HG03060 (cell line): ENCODE data around the gene POU4F3.
"Not testable (repeated sequence)": the region's sequence is repeated elsewhere in the genome, so short reads cannot be mapped to it uniquely, and the experiment has no call there.

Experiments used
- ATAC-seq: cut with Tn5 transposase; IDR thresholded peaks from one replicate; pipeline ENCODE4 v1.9.1; 2021; ENCODE audit warnings: low read depth, moderate number of reproducible peaks; ENCODE audit not compliant: unreplicated experiment

Gene POU4F3

DNA sequence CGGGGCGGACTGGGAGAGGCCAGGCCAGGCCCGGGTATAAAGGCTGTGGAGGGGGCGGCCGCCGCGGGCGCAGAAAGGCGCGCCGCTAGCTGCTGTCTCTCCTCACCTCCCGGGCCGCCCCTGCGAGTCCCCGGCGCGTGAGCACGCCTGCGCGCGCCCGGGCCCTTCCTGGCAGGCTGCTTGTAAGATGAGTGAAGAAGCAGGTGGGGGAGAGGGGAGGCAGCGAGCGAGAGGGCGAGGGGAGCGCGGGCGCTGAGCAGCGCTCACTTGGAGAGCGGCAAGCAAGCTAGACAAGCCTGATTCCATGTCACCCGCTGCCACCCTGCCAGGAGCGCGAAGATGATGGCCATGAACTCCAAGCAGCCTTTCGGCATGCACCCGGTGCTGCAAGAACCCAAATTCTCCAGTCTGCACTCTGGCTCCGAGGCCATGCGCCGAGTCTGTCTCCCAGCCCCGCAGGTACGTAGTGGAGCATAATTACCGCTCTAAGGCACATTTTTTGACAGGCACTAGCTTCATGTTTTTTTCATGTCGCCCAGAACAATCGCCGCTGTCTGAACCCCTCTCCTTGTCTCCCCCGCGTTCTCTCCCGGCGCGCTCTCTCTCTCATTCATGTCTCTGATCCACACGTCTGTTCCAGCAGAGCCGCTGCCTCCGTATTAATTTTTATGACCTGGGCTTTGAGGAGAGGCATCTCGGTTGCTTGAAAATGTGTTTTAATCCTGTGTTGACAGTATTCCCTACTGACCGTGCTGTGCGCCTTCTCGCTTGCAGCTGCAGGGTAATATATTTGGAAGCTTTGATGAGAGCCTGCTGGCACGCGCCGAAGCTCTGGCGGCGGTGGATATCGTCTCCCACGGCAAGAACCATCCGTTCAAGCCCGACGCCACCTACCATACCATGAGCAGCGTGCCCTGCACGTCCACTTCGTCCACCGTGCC is at the start of gene POU4F3:
TSS of gene POU4F3 (plus strand) at position 66 of the 941 bp plus-strand sequence. CDS start at position 340, 274 bp downstream.
- no peak for ATAC-seq

DNA sequence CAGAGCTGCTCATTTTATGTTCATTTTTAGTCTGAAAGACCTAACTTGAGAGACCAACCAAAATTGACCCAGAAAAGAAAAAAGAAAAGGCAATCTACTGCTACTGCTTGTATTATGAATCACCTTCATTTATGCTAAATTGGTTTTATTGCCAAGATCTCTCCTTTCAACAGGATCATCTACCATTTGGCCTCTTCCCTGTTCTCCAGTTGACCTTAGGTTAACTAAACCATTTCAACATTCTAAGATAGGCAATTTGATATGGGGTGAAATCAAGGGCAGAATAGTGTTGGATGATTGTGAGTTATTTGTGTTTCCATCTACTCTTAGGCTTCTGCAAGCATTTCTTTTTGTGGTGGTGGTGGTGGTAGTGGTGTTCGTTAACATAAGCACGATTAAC is 48.3 kb upstream of the POU4F3 start:
- no peak for ATAC-seq

DNA sequence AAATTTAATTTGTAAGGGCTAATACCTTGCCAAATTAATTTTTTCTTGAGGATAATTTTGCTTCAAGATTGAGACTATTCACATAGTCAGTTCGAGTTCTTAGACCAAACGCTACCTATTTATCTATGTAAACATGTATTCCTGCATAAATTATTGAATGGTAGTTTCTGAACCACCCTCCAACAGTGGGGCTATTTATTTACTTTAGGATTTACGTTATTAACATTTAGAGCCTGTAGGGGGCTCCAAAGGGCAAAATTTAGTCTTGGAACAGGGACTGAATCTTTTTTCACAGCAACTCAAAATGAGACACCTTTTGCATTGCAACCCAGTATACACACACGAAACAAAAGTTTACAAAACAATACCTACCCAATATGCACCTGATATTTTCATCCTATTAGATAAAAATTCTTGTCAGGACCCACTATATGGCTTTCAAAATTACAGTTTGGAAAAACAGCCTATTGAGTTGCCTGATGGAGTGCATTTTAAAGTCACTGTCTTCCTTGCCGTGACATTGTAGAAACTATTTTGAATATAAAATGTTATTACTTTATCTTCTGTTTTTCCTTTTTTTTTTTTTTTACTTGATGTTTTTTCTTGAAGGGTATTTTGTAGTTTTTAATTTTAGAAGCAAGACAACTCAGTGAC is 47.1 kb upstream of the POU4F3 start:
- ATAC-seq, result peak; percentile 67

GRCh38 chr5:146296245-146296644 is 42.4 kb upstream of the POU4F3 start:
- ATAC-seq, result no peak

DNA sequence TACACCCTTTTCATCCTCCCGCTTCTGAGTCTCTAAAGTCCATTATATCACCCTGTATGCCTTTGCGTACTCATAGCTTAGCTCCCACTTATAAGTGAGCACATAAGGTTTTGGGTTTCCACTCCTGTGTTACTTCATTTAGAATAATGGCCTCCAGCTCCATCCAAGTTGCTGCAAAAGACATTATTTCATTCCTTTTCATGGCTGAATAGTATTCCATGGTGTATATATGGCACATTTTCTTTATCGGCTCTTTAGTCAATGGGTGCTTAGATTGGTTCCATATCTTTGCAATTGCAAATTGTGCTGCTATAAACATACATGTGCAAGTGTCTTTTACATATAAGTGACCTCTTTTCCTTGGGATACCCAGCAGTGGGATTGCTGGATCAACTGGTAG is 39.7 kb upstream of the POU4F3 start:
- ATAC-seq, result not testable (repeated sequence)

DNA sequence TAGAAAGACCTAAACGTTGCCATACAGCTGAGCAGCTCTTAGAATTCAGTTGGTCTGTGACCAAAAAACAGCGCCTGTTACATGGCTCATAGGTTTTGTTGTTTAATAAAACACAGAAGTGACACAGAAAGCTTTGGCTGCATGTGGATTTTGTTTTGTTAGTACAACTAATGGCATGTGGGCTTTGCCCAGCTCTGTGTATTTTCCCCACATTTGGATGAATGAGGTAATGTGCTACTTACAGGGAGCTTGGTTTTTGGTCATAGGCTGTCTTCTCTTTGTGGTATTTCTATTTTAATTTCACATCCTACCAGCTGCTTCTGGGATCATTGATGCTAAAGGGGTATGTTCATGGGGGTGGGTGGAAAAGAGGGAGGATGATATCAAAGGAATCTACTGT is 37.0 kb upstream of the POU4F3 start:
- ATAC-seq, result no peak

DNA sequence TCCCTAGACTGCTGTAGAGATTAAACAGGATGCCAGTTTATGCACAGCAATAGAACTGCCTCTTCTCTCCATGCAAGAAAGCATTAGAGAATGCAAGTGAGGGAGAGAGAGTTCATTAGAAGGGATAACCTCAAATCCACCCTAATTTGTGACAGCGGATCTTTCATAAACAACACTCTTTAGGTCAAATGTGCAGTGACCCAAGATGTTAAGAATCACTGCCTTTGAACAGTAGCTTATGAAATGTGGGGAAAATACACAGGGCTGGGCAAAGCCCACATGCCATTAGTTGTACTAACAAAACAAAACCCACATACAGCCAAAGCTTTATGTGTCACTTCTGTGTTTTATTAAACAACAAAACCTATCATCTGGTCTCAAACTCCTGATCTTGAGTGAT is 36.2 kb upstream of the POU4F3 start:
- no peak for ATAC-seq

DNA sequence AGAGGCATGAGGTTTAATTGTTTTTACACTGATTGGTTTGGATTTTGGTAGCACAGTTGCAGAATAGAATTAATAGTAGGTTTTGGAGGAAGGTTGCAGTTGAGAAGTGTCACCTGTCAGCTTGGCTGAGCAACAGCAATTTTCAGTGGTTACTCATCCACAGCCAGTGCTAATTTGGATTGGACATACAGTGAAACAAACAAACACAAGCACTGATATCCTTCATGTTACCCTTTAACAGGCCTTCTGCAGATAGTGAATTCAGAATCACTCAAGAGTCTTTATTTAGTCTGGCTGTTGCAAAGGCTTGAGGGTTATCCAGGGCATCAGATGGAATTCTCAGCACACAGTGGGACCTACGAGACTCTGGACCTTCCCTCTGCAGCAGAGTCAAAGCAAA is 31.8 kb upstream of the POU4F3 start:
- ATAC-seq, result no peak

GRCh38 chr5:146307796-146308195 is 30.8 kb upstream of the POU4F3 start:
- no peak for ATAC-seq

DNA sequence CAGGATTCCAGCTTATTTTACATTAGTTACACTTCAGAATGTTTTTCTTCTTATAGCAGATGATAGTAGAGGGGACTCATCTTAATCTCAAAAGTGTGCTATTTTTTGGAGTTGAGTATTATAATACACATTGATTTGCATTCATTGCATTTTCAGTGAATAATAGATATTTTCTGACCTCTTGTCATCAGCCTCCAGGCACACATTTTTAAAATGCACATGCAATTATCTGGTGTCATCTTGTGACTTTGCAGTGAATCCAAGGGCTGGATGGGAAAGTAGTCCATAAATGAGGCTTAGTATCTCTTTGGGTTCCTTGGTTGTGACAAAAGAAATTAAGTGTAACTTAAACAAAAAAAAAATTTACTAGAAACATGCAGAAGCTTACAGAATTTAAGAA is 28.1 kb upstream of the POU4F3 start:
- no peak for ATAC-seq

GRCh38 chr5:146311278-146311677 is 27.4 kb upstream of the POU4F3 start:
- no peak for ATAC-seq

- no peak for ATAC-seq
These were observed 25.6 kb upstream of the POU4F3 start for GRCh38 chr5:146313027-146313426.

GRCh38 chr5:146321571-146321970 is 17.1 kb upstream of the POU4F3 start:
- no peak for ATAC-seq

DNA sequence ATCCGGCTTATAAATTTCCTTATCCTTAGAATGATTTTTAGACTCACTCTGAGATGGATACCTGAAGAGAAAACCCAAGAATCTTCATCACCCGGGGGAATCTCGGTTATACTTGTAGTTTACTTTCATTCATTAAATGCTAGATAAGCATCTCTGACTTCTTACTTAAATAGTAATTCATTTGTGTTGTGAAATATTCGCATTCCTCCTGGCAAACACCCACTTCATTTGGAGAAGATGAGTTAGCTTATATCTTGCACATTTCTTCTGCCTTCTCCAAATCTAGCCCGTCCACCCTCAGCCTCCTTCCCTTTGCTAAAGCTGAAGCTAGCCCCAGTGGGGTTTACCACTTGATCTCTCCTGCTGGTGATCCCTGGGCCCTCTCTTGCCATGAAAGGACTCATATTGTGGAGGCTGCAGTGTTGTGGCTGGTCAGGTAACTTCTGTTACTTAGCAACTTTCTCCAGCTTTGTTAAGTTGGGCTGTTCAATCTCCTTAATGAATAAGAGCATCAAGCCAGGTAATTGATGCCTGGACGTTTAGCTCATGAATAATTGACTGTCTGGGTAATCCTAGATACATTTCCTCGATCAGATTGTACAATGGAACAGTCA is 11.3 kb upstream of the POU4F3 start:
- no peak for ATAC-seq

DNA sequence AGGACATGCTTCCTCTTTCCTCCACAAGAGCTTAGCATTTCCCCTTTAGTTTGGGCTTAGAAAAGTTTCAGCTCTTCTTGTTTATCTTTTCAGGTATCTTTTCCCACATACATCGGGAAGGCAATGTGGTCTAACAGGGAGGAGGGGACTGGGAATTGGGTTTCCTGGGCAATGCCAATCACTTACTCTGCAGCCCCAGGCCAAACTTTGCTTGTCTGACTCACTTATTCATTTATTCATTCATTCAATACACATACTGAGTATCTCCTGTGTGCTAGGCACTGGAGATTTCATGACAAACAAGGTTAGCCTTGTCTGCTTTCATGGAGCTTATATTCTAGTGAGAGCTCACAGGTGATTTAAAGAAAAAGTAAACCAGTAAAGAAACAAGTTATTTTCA is 10.7 kb upstream of the POU4F3 start:
- no peak for ATAC-seq

- no peak for ATAC-seq
These were observed 8.9 kb upstream of the POU4F3 start for GRCh38 chr5:146329697-146330096.

DNA sequence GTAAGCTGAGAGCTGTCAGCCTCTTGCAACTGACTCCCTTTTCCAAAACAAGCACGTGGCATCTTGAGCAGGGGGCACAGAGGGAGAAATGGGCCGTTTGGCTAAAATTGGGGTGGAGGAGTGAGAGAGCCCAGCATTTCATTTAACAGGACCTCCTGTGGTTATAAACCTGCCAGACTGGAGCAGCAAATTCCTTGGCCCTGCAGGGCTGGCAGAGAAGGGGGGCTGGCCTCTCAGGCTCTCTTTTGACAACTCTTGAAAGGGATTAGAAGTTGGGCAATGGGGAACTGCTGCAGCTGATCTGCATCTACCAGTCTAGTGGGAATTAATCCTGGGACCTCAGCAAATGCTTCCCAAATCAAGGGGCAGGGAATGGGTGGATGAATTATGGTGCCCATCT is 7.2 kb upstream of the POU4F3 start:
- ATAC-seq, result no peak

DNA sequence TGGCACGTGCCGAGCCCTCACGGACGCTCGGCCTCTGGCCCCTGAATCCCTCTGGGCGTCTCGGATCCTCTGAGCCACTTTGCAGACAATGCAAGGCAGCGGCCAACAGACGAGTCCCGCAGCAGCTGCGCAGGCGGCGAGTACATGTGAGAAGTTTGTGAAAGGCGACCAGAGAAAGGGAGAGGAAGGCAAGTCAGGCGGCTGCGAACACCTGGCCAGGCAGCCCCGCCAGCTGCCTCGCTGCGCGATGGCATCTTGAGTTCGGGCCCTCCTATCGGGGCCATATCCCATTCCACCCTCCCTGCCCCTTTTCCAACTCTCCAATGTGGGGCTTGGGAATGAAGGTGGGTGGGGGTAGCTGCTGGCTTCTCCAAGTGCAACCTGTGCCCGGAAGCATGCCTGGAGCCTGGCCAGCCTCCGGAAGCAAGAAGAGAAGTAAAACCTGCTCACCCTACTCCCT is 4.5 kb upstream of the POU4F3 start:
- ATAC-seq, result no peak

DNA sequence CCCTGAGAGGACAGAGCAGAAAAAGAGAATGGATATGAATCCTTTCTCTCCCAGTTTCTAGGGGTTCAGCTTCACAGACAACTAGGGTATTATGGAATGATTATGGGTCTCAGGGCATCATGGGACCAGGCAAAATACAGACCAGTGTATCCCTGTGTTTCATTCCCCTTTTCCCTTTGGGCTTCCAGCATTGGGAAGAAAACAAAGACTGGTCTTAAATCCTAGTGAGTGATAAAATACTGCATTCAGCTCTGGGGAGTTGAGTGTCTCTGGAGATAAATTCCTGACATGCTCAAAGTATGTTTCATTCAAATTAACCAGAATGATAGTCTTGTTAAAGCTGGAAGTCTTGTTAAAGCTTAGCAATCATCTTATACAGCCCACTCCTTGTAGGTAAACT is 2.4 kb upstream of the POU4F3 start:
- no peak for ATAC-seq

DNA sequence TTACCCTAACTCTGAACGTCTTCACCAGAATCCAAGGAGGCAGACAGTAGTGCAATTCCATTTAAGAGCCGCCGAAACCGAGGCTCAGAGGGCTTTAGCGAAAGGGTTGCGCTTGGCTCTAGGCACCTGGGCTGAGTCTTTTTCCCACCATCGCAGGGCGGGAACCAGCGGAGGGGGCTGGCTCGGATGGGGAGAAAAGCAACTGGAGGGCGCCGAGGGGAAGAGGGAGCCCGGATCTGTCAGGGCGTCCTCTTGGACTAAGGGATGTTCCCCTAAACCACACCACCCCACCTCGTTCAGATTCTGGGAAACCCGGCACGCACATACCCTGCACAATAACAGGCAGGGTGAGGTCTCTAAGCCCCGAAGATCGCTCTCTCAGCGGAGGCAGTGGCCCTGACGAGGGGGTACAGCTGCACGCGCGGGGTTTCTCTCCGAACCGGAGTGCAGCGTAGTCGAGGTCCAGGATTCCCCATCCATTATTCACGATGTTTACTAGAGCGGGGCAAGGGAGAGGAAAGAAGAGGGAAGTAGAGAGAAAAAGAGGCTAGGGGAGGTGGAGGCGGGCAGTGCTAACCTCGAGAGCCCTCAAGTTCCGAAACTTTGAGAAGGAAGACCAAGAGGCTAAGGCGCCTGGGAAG is 1.3 kb upstream of the POU4F3 start:
- ATAC-seq, result no peak

DNA sequence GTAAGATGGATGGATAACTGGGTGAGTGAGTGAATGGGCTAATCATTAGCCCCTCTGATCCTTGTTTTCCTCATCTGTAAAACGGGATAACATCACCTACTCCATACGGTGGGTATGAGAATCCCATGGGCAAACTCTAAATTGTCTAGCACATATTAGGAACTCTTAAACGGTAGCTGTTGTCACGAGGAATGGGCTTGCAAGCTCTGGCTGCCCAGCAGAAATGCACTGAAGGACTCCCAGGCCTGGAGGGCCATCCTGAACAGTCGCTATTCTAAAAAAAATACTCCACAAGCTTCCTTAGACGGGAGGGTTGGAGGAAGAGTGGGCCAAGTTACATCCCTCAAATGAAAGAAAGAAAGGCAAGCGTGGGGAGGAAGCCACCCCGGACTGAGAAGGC is 711 bp upstream of the POU4F3 start:
- no peak for ATAC-seq
